ENCODE measurements around the gene MAMDC4. TPM values are rescaled to one million over a fixed set of nuclear protein-coding genes. Genes with fewer than 3 reads are reported as not detected.

The MAMDC4 gene
- total and polyA plus RNA-seq, 2 experiments from 2014 or later, result 1.7 to 6.8 TPM

DNA sequence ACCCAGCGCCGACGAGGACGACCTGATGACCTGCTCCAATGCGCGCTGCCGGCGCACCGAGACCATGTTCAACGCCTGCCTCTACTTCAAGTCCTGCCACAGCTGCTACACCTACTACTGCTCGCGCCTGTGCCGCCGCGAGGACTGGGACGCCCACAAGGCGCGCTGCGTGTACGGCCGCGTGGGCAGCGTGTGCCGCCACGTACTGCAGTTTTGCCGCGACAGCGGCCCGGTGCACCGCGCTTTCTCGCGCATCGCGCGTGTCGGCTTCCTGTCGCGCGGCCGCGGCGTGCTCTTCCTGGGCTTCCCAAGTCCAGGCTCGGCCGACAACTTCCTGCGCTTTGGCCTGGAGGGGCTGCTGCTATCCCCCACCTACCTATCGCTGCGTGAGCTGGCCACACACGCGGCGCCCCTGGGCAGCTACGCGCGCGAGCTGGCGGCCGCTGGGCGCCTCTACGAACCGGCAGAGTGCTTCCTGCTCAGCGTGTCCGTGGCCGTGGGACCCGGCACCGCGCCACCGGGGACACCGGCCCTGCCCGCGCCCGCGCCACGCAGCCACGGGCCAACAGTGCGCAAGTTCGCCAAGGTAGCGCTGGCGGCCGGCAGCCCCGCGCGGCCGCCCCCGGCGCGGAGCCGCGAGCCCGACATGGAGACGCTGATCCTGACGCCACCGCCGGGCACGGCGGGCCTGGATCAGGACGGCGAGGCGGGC is 5.6 kb upstream of the MAMDC4 start:
- Histone ChIP-seq H3K4me3 (peak overlapping the region; percentile 88), H3K4me1 (ENCODE audit: insufficient read depth) (peaks cover 9% of the 10 kb centered on the region; the same call in 1 of the 2 replicates), H3K4me2 (peak overlapping the region; percentile 89), H4K20me1 (replicated peaks; ENCODE audit: insufficient read depth) (0 out of 2 replicates have a peak, but pooled peaks cover 3% of the 10 kb centered on the region), H3K36me3 (ENCODE audit: insufficient read depth) (no peaks in the 10 kb centered on the region; the same call in 1 of the 2 replicates), H3K27me3 (ENCODE audit: insufficient read depth) (peaks cover 13% of the 10 kb centered on the region), H3K27ac (ENCODE audit: low read depth) (no peak overlapping the region), H2AFZ (no peak overlapping the region), H3K9me2 (ENCODE audit: insufficient read depth) (no peaks in the 10 kb centered on the region), H3F3A (replicated peaks; ENCODE audit: low read depth) (0 out of 2 replicates have a peak, but pooled peaks cover 5% of the 10 kb centered on the region), H3K79me2 (replicated peaks; ENCODE audit: insufficient read depth) (no peaks in the 10 kb centered on the region)
- peak overlapping the region; percentile 93; the same call in 2 of the 3 replicates for H3K4me3 Mint-ChIP-seq
- TF ChIP-seq STAT1 (IDR thresholded peaks at IDR 0.05; ENCODE audit: unreplicated experiment), result no peak
- TF ChIP-seq EZH2 (IDR thresholded peaks at IDR 0.05; ENCODE audit: low read depth, unreplicated experiment), result no peak
- no peak; the same call in 1 of the 2 replicates for TF ChIP-seq POLR2AphosphoS5 (IDR thresholded peaks at IDR 0.05; ENCODE audit: low read depth)
- DNase-seq (ENCODE audit: low spot score) (no peak), ATAC-seq (no peak)
- H3K27me3 Mint-ChIP-seq (ENCODE audit: insufficient read depth, low read depth, poor library complexity), result peaks cover 38% of the 10 kb centered on the region
- H3K36me3 Mint-ChIP-seq (ENCODE audit: low read depth), result peaks cover 2% of the 10 kb centered on the region; the same call in 2 of the 3 replicates
- no peak overlapping the region for H3K27ac Mint-ChIP-seq
- H3K9me3 Mint-ChIP-seq, result no peaks in the 10 kb centered on the region
- H3K4me1 Mint-ChIP-seq, result peaks cover 9% of the 10 kb centered on the region; the same call in 2 of the 3 replicates

DNA sequence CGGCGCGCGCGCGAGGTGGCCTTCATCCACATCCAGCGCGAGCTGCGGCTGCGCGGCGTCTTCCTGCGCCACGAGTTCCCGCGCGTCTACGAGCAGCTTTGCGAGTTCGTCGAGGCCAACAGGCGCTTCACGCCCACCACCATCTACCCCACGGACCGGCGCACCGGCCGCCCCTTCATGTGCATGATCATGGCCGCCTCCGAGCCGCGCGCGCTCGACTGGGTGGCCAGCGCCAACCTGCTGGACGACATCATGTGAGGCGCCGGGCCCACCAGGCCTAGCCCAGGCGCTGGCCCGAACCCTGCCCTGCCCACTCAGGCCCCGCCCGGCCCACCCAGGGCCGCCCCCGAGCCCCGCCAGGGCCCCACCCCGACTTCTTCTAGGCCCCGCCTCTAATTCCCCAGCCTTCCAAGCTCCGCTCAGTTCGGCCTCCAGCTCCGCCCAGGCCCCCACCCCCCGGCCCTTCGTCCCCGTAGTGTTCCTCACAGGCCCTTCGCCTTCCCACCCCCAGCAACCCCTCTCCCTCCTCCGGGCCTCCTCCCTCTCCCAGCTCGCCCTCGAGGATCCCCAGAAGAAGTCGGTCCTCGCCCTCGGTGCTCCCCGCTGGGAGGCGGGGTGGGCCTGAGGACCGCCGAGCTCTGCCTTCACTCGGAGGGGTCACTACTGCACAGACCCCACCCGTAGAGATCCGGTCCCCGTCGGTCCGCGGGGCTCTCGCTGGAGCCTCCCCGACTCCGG is 4.9 kb upstream of the MAMDC4 start:
- peak overlapping the region; percentile 89 for H3K4me2 ChIP-seq
- peak; percentile 16 for ATAC-seq

More for the DNA sequence above, 4.9 kb upstream of the MAMDC4 start:
- Histone ChIP-seq H3K9me2 (ENCODE audit: insufficient read depth) (no peaks in the 10 kb centered on the region), H2AFZ (no peak overlapping the region), H3K4me1 (ENCODE audit: insufficient read depth) (peaks cover 4% of the 10 kb centered on the region; the same call in 1 of the 2 replicates), H3F3A (replicated peaks; ENCODE audit: low read depth) (0 out of 2 replicates have a peak, but pooled peaks cover 5% of the 10 kb centered on the region), H4K20me1 (replicated peaks; ENCODE audit: insufficient read depth) (0 out of 2 replicates have a peak, but pooled peaks cover 3% of the 10 kb centered on the region), H3K27me3 (ENCODE audit: insufficient read depth) (peaks cover 13% of the 10 kb centered on the region), H3K4me3 (peak overlapping the region; percentile 88), H3K36me3 (ENCODE audit: insufficient read depth) (no peaks in the 10 kb centered on the region; the same call in 1 of the 2 replicates), H3K79me2 (replicated peaks; ENCODE audit: insufficient read depth) (no peaks in the 10 kb centered on the region), H3K27ac (ENCODE audit: low read depth) (no peak overlapping the region)
- Mint-ChIP-seq H3K9me3 (no peaks in the 10 kb centered on the region), H3K27ac (0 out of 2 replicates have a peak overlapping the region, but pooled peaks have one; percentile 40), H3K4me1 (peaks cover 4% of the 10 kb centered on the region; the same call in 2 of the 3 replicates), H3K4me3 (peak overlapping the region; percentile 93), H3K36me3 (ENCODE audit: low read depth) (peaks cover 2% of the 10 kb centered on the region; the same call in 2 of the 3 replicates), H3K27me3 (ENCODE audit: insufficient read depth, low read depth, poor library complexity) (peaks cover 36% of the 10 kb centered on the region)
- TF ChIP-seq ZNF331 (CRISPR knock-in tag; IDR thresholded peaks at IDR 0.05; ENCODE audit: low read depth) (no peak), POLR2AphosphoS5 (IDR thresholded peaks at IDR 0.05; ENCODE audit: low read depth) (peak; percentile 80), EZH2phosphoT487 (IDR thresholded peaks at IDR 0.05; ENCODE audit: unreplicated experiment) (no peak)
- TF ChIP-seq, protein P1, sequence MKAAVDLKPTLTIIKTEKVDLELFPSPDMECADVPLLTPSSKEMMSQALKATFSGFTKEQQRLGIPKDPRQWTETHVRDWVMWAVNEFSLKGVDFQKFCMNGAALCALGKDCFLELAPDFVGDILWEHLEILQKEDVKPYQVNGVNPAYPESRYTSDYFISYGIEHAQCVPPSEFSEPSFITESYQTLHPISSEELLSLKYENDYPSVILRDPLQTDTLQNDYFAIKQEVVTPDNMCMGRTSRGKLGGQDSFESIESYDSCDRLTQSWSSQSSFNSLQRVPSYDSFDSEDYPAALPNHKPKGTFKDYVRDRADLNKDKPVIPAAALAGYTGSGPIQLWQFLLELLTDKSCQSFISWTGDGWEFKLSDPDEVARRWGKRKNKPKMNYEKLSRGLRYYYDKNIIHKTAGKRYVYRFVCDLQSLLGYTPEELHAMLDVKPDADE (IDR thresholded peaks at IDR 0.05), result no peak
- TF ChIP-seq, protein P2, sequence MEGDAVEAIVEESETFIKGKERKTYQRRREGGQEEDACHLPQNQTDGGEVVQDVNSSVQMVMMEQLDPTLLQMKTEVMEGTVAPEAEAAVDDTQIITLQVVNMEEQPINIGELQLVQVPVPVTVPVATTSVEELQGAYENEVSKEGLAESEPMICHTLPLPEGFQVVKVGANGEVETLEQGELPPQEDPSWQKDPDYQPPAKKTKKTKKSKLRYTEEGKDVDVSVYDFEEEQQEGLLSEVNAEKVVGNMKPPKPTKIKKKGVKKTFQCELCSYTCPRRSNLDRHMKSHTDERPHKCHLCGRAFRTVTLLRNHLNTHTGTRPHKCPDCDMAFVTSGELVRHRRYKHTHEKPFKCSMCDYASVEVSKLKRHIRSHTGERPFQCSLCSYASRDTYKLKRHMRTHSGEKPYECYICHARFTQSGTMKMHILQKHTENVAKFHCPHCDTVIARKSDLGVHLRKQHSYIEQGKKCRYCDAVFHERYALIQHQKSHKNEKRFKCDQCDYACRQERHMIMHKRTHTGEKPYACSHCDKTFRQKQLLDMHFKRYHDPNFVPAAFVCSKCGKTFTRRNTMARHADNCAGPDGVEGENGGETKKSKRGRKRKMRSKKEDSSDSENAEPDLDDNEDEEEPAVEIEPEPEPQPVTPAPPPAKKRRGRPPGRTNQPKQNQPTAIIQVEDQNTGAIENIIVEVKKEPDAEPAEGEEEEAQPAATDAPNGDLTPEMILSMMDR (conservative IDR thresholded peaks at IDR 0.05; ENCODE audit: low read depth in 2 of 2), result no peak
- DNase-seq (ENCODE audit: low spot score), result peak; percentile 92

Data from GM23338 (cell line).